Activated naive CD4-positive, alpha-beta T cell (primary cell): ENCODE measurements around the gene KIAA0513.

Experiments used
- DNase-seq, 4 experiments: peaks; one replicate each; lab custom pipeline; 2025; lab: John Stamatoyannopoulos, UW

Gene KIAA0513

GRCh38 chr16:85089525-85089924 lies 61.9 kb downstream of the KIAA0513 start:
- no peak for DNase-seq

- DNase-seq: no peak
These were observed 62.6 kb downstream of the KIAA0513 start for GRCh38 chr16:85090181-85090580.

- no peak for DNase-seq
These were observed 63.4 kb downstream of the KIAA0513 start for GRCh38 chr16:85090873-85091521.

- no peak for DNase-seq
These were observed 63.9 kb downstream of the KIAA0513 start for GRCh38 chr16:85091522-85091910.

- DNase-seq: no peak
These were observed 64.7 kb downstream of the KIAA0513 start for GRCh38 chr16:85092309-85092708.

GRCh38 chr16:85092851-85093250 lies 65.3 kb downstream of the KIAA0513 start:
- DNase-seq: no peak

- DNase-seq: no peak
These were observed 66.1 kb downstream of the KIAA0513 start for GRCh38 chr16:85093705-85094104.

- DNase-seq: no peak
These were observed 66.7 kb downstream of the KIAA0513 start for GRCh38 chr16:85094176-85094805.

GRCh38 chr16:85094812-85095211 lies 67.2 kb downstream of the KIAA0513 start:
- no peak for DNase-seq

- no peak for DNase-seq
These were observed 69.3 kb downstream of the KIAA0513 start for GRCh38 chr16:85096921-85097320.

- no peak for DNase-seq
These were observed 71.0 kb downstream of the KIAA0513 start for GRCh38 chr16:85098565-85098964.

- no peak for DNase-seq
These were observed 72.7 kb downstream of the KIAA0513 start for GRCh38 chr16:85100265-85100664.

- DNase-seq: no peak
These were observed 74.5 kb downstream of the KIAA0513 start for GRCh38 chr16:85101956-85102630.

- DNase-seq: no peak
These were observed 75.8 kb downstream of the KIAA0513 start for GRCh38 chr16:85103114-85104079.

- DNase-seq: no peak
These were observed 76.6 kb downstream of the KIAA0513 start for GRCh38 chr16:85104147-85104546.

- DNase-seq: peak in 1 of 4 experiments; percentile 18
These were observed 77.3 kb downstream of the KIAA0513 start for GRCh38 chr16:85104821-85105391.

GRCh38 chr16:85105475-85105874 lies 77.9 kb downstream of the KIAA0513 start:
- no peak for DNase-seq

GRCh38 chr16:85107083-85107482 lies 79.5 kb downstream of the KIAA0513 start:
- no peak for DNase-seq

- no peak for DNase-seq
These were observed 79.9 kb downstream of the KIAA0513 start for GRCh38 chr16:85107532-85107931.

GRCh38 chr16:85110105-85110504 lies 82.5 kb downstream of the KIAA0513 start:
- DNase-seq: no peak

GRCh38 chr16:85111184-85111583 lies 83.6 kb downstream of the KIAA0513 start:
- no peak for DNase-seq

- no peak for DNase-seq
These were observed 84.8 kb downstream of the KIAA0513 start, which contains the start of gene CIBAR2 for GRCh38 chr16:85112364-85112763. CIBAR2 (minus strand) TSS chr16:85112472; CDS start chr16:85112352, 120 bp downstream.
